D721Med (cell line): ENCODE measurements around the gene FBXW2.
"Not testable (repeated sequence)": the region's sequence is repeated elsewhere in the genome, so short reads cannot be mapped to it uniquely, and the experiment has no call there.

Experiments used
- DNase-seq: peaks from one replicate; pipeline ENCODE4 v3.0.0; 2011; ENCODE audit warnings: low spot score; ENCODE audit not compliant: insufficient read length
- FAIRE-seq: peaks from 2 replicates; lab custom pipeline; 2011; peaks lifted over from hg19 to GRCh38; lab: Jason Lieb, UNC
- CTCF ChIP-seq: IDR thresholded peaks from 2 replicates; pipeline ENCODE4 v1.5.1; 2012; ENCODE audit warnings: mild to moderate bottlenecking, control low read depth; ENCODE audit not compliant: insufficient read depth; ENCODE audit errors: missing control alignments

The FBXW2 gene

GRCh38 chr9:120807607-120808379, 14.6 kb upstream of the FBXW2 start:
- no peak for DNase-seq
- TF ChIP-seq CTCF, result no peak
- no peak for FAIRE-seq

GRCh38 chr9:120804784-120805363, 11.7 kb upstream of the FBXW2 start:
- FAIRE-seq, DNase-seq: not testable (repeated sequence)

GRCh38 chr9:120801441-120801840, 8.2 kb upstream of the FBXW2 start:
- DNase-seq, result no peak
- FAIRE-seq, result no peak
- no peak for TF ChIP-seq CTCF

- FAIRE-seq (no peak), DNase-seq (no peak)
- no peak for TF ChIP-seq CTCF
Observed at GRCh38 chr9:120791161-120791560, 2.1 kb downstream of the FBXW2 start.

- DNase-seq (no peak), FAIRE-seq (no peak)
Observed at GRCh38 chr9:120787933-120788332, 5.3 kb downstream of the FBXW2 start.

GRCh38 chr9:120783602-120784047, 9.6 kb downstream of the FBXW2 start:
- no peak for FAIRE-seq
- TF ChIP-seq CTCF, result no peak
- DNase-seq, result no peak

More at GRCh38 chr9:120787933-120788332, 5.3 kb downstream of the FBXW2 start:
- TF ChIP-seq CTCF, result no peak

- TF ChIP-seq CTCF, result no peak
- no peak for DNase-seq
- FAIRE-seq, result no peak
Observed at GRCh38 chr9:120781236-120781635, 12.0 kb downstream of the FBXW2 start.
